H1 (cell line): Measurements from ENCODE around the gene ARMC7. TPM values are rescaled to one million over a fixed set of nuclear protein-coding genes. Genes with fewer than 3 reads are reported as not detected.
"Not testable (repeated sequence)": the region's sequence is repeated elsewhere in the genome, so short reads cannot be mapped to it uniquely, and the experiment has no call there.

Experiments used
- CTCF ChIA-PET: fragments of 300-600 bp; sonication (Branson Sonifier 250); formaldehyde crosslinking; loops from one replicate; lab custom pipeline; 2021; ENCODE audit not compliant: partially characterized antibody; lab: Charles Lee
- POLR2A ChIA-PET: fragments of 300-600 bp; sonication (Branson Sonifier 250); formaldehyde crosslinking; loops from one replicate; lab custom pipeline; 2021; ENCODE audit warnings: inconsistent platforms; ENCODE audit not compliant: partially characterized antibody; lab: Charles Lee
- DNase-seq, 2 experiments: peaks; one replicate each; pipeline versions ENCODE4 v3.0.0 to v3.0.0-alpha.2; 2010 to 2022; ENCODE audit warnings: low spot score in 2 of 2, low read depth in 1 of 2, mixed read lengths in 1 of 2
- FAIRE-seq: peaks from 2 replicates; lab custom pipeline; 2011; peaks lifted over from hg19 to GRCh38; lab: Jason Lieb, UNC
- H2AFZ ChIP-seq: 2 replicates; pipeline ENCODE4 v1.8.1; 2012; ENCODE audit warnings: low read length, inconsistent platforms
- H2AK5ac ChIP-seq: 2 replicates; pipeline ENCODE4 v1.6.1; 2013; ENCODE audit warnings: low read depth, low read length
- H2BK120ac ChIP-seq: replicated peaks from 2 replicates; pipeline ENCODE3; 2013; ENCODE audit warnings: low read depth, low read length, inconsistent platforms
- H2BK12ac ChIP-seq: 2 replicates; pipeline ENCODE4 v1.6.1; 2013; ENCODE audit warnings: low read depth, low read length
- H2BK15ac ChIP-seq: 2 replicates; pipeline ENCODE4 v1.6.1; 2013; ENCODE audit warnings: low read length
- H2BK20ac ChIP-seq: 2 replicates; pipeline ENCODE4 v1.6.1; 2013; ENCODE audit warnings: low read length
- H2BK5ac ChIP-seq: 2 replicates; pipeline ENCODE4 v1.6.1; 2013; ENCODE audit warnings: low read depth, low read length
- H3K14ac ChIP-seq: 2 replicates; pipeline ENCODE4 v1.6.1; 2013; ENCODE audit warnings: inconsistent platforms; ENCODE audit not compliant: insufficient read length
- H3K18ac ChIP-seq: 2 replicates; pipeline ENCODE4 v1.6.1; 2013; ENCODE audit warnings: low read length; ENCODE audit errors: extremely low read depth
- H3K23ac ChIP-seq: 2 replicates; pipeline ENCODE4 v1.6.1; 2013; ENCODE audit warnings: inconsistent platforms; ENCODE audit not compliant: insufficient read length
- H3K23me2 ChIP-seq: 2 replicates; pipeline ENCODE4 v1.6.1; 2013; ENCODE audit warnings: low read depth, low read length
- H3K27ac ChIP-seq: 2 replicates; pipeline ENCODE4 v1.6.1; 2011; ENCODE audit warnings: low read depth, low read length, inconsistent platforms
- H3K27me3 ChIP-seq, 4 experiments: replicated peaks in 1 of 4; 1 replicate in 1 of 4; 2 replicates in 3 of 4; pipeline versions ENCODE4 v1.6.1 to v1.8.1; 2011 to 2013; ENCODE audit warnings: low read length in 3 of 4, mild to moderate bottlenecking in 3 of 4, inconsistent platforms in 2 of 4, mixed read lengths in 2 of 4, moderate library complexity in 1 of 4; ENCODE audit not compliant: control insufficient read depth in 3 of 4, insufficient read depth in 3 of 4; ENCODE audit errors: extremely low read depth in 1 of 4
- H3K36me3 ChIP-seq, 4 experiments: 2 replicates each; pipeline versions ENCODE4 v1.6.1 to v1.8.1; 2011 to 2013; ENCODE audit warnings: mild to moderate bottlenecking in 4 of 4, low read length in 3 of 4, moderate library complexity in 2 of 4, control low read depth in 1 of 4, inconsistent platforms in 1 of 4; ENCODE audit not compliant: insufficient read depth in 4 of 4, control insufficient read depth in 2 of 4
- H3K4ac ChIP-seq: replicated peaks from 2 replicates; pipeline ENCODE3; 2013; ENCODE audit warnings: low read length, low read depth, mixed read lengths, inconsistent platforms; ENCODE audit not compliant: insufficient read length
- H3K4me1 ChIP-seq, 4 experiments: replicated peaks in 1 of 4; 1 replicate in 1 of 4; 2 replicates in 3 of 4; pipeline versions ENCODE4 v1.6.1 to v1.8.1; 2011 to 2013; ENCODE audit warnings: low read length in 3 of 4, inconsistent platforms in 2 of 4, mixed read lengths in 1 of 4; ENCODE audit not compliant: insufficient read depth in 4 of 4, control insufficient read depth in 3 of 4
- H3K4me2 ChIP-seq, 2 experiments: 2 replicates each; pipeline versions ENCODE4 v1.6.1 to v1.8.1; 2011 to 2013; ENCODE audit warnings: low read depth in 2 of 2, low read length in 2 of 2, control low read depth in 1 of 2, inconsistent platforms in 1 of 2, mild to moderate bottlenecking in 1 of 2; ENCODE audit not compliant: insufficient read depth in 1 of 2
- H3K4me3 ChIP-seq, 4 experiments: fragments of 200-600, 300-600 bp in 1 of 4; sonication (generic), shearing (Covaris generic), sonication (Bioruptor Twin) in 1 of 4; 2 replicates each; pipeline versions ENCODE4 v1.5.1 to v1.8.1; 2011 to 2016; ENCODE audit warnings: low read length in 4 of 4, low read depth in 3 of 4, control low read depth in 2 of 4, inconsistent platforms in 2 of 4, mild to moderate bottlenecking in 2 of 4, mixed read lengths in 1 of 4, moderate library complexity in 1 of 4; ENCODE audit not compliant: insufficient read depth in 2 of 4; ENCODE audit errors: extremely low read depth in 1 of 4
- H3K56ac ChIP-seq: replicated peaks from 2 replicates; pipeline ENCODE3; 2013; ENCODE audit warnings: low read depth, mild to moderate bottlenecking, mixed read lengths, low read length, inconsistent platforms; ENCODE audit not compliant: insufficient read length
- H3K79me1 ChIP-seq: 2 replicates; pipeline ENCODE4 v1.6.1; 2013; ENCODE audit warnings: low read depth, low read length, control low read depth
- H3K79me2 ChIP-seq, 2 experiments: 2 replicates each; pipeline versions ENCODE4 v1.6.1 to v1.8.1; 2012 to 2013; ENCODE audit warnings: low read length in 2 of 2, mild to moderate bottlenecking in 2 of 2, inconsistent platforms in 1 of 2; ENCODE audit not compliant: insufficient read depth in 2 of 2, control insufficient read depth in 1 of 2
- H3K9ac ChIP-seq, 4 experiments: replicated peaks in 1 of 4; 1 replicate in 1 of 4; 2 replicates in 3 of 4; pipeline versions ENCODE4 v1.6.1 to v1.8.1; 2011 to 2013; ENCODE audit warnings: low read depth in 3 of 4, low read length in 3 of 4, control low read depth in 2 of 4, mild to moderate bottlenecking in 2 of 4, moderate library complexity in 2 of 4, inconsistent platforms in 1 of 4; ENCODE audit errors: extremely low read depth in 1 of 4
- H3K9me3 ChIP-seq, 2 experiments: 2 replicates each; pipeline versions ENCODE4 v1.6.1 to v1.8.1; 2012 to 2013; ENCODE audit warnings: mild to moderate bottlenecking in 2 of 2, moderate library complexity in 2 of 2, control low read depth in 1 of 2, inconsistent platforms in 1 of 2, low read depth in 1 of 2, low read length in 1 of 2, mixed read lengths in 1 of 2; ENCODE audit not compliant: insufficient read depth in 2 of 2
- H4K20me1 ChIP-seq, 2 experiments: replicated peaks in 1 of 2; 2 replicates each; pipeline versions ENCODE3 to v1.8.1; 2011 to 2013; ENCODE audit warnings: inconsistent platforms in 2 of 2, low read length in 2 of 2, mild to moderate bottlenecking in 1 of 2; ENCODE audit not compliant: insufficient read depth in 2 of 2, control insufficient read depth in 1 of 2
- H4K5ac ChIP-seq: 2 replicates; pipeline ENCODE4 v1.6.1; 2013; ENCODE audit warnings: low read length, low read depth, mixed read lengths, inconsistent platforms; ENCODE audit not compliant: insufficient read length
- H4K8ac ChIP-seq: 2 replicates; pipeline ENCODE4 v1.8.0; 2013; ENCODE audit warnings: mild to moderate bottlenecking, moderate library complexity, low read length, inconsistent platforms; ENCODE audit not compliant: insufficient read depth; ENCODE audit errors: extremely low read depth
- H4K91ac ChIP-seq: replicated peaks from 2 replicates; pipeline ENCODE3; 2013; ENCODE audit warnings: low read length, mixed read lengths, inconsistent platforms; ENCODE audit not compliant: insufficient read length
- WGBS, 2 experiments: shearing (Covaris generic) in 1 of 2; methylation state at CpG; one replicate each; pipeline versions ENCODE4 v1.1.6 to v1.1.7; 2013 to 2015; ENCODE audit warnings: low lambda C conversion rate in 2 of 2, mixed read lengths in 2 of 2, inconsistent platforms in 1 of 2, low coverage in 1 of 2, missing lambda C conversion rate in 1 of 2; ENCODE audit not compliant: insufficient replicate concordance in 2 of 2, insufficient coverage in 1 of 2, insufficient read length in 1 of 2; ENCODE audit errors: extremely low coverage in 1 of 2, missing lambda C conversion rate in 1 of 2; 5-methylcytosine and 5-hydroxymethylcytosine counted together
- polyA plus RNA-seq, 7 experiments: library from polyadenylated mRNA; depleted of rRNA in 3 of 7; stranded (reverse) in 5 of 7; unstranded in 2 of 7; fragments of >200 nt in 5 of 7; fragments of 200-250 nt in 2 of 7; gene quantifications; 1 replicate in 5 of 7; 2 replicates in 1 of 7; 4 replicates in 1 of 7; pipeline versions ENCODE4 v1.2.1 to v1.2.3, GENCODE V29; 2011 to 2013; ENCODE audit warnings: missing spikeins in 2 of 7, mixed read lengths in 2 of 7
- total RNA-seq: library from RNA; stranded (reverse); fragmentation: NEBNext Ultra II Directional; extraction: Animal tissue kit (Norgen Biotek cat#: 25700); gene quantifications from 2 replicates; pipeline ENCODE4 v1.2.1, GENCODE V29; 2021

The ARMC7 gene
- total and polyA plus RNA-seq, 2 of the 8 experiments (the other 6 are each of a cell fraction or from before 2014, with no cell fraction given) = 9.8 to 13.6 TPM

GRCh38 chr17:75158480-75158879 is 48.7 kb downstream of the ARMC7 start:
- not testable (repeated sequence) for H3K79me2 ChIP-seq, H3K9me3 ChIP-seq, H3K79me1 ChIP-seq, H2AFZ ChIP-seq, H2AK5ac ChIP-seq, H3K27ac ChIP-seq, H2BK20ac ChIP-seq, H2BK15ac ChIP-seq, H3K4me2 ChIP-seq, H4K91ac ChIP-seq, H3K4ac ChIP-seq, H3K14ac ChIP-seq, H3K56ac ChIP-seq, H3K9ac ChIP-seq, H3K23ac ChIP-seq, FAIRE-seq, H3K27me3 ChIP-seq, H2BK12ac ChIP-seq, H4K8ac ChIP-seq, H2BK120ac ChIP-seq, H4K20me1 ChIP-seq, H3K4me3 ChIP-seq, H3K18ac ChIP-seq, H4K5ac ChIP-seq, H3K36me3 ChIP-seq, DNase-seq, H2BK5ac ChIP-seq, H3K23me2 ChIP-seq, H3K4me1 ChIP-seq
- ChIA-PET POLR2A (interaction anchor here (0.8 to 11.6 kb wide), 6 partner anchors 10 to 41 kb away, joined by 3 to 213 read pairs (median 4); partner anchors contain the start of gene SUMO2), CTCF (interaction anchor here (3.4 kb wide), 1 partner anchor 13 kb away, joined by 19 read pairs; no protein-coding TSS in a partner anchor)
- WGBS, 2 experiments = 97% methylated on average over 8 of the region's 8 CpGs; no CpG with 5 or more reads in 1 of the 2 experiments
